ENCODE measurements around the gene CRISP2.

DNA sequence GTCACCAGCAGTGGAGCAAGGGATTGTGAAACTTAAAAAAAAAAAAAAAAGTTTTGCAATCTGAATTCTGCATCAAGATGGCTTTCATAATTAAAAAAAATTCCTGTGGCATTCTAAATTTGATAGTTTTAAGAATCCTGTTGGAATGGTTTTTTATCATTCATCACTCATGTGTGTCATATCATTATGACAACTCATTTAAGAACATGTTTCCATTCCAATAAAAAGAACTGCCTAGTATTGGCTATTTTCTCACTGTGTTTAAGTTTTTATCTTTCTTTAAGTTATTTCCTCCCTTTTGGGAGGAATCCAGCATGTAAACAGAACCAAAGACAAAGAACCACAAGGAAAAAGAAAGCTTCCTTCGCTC is 50.5 kb downstream of the CRISP2 start:
- no peak for TF ChIP-seq POLR2AphosphoS5 (IDR thresholded peaks at IDR 0.05; ENCODE audit: borderline replicate concordance, low read depth, low read length)
- no peak for TF ChIP-seq FOXP2 (optimal IDR thresholded peaks at IDR 0.05; ENCODE audit: control extremely low read depth, extremely low read length, insufficient read depth)
- no peak for TF ChIP-seq EZH2 (IDR thresholded peaks at IDR 0.05)
